ENCODE results near the gene KRTCAP2. TPM values are rescaled to one million over a fixed set of nuclear protein-coding genes. Genes with fewer than 3 reads are reported as not detected.
"Not testable (repeated sequence)": the region's sequence is repeated elsewhere in the genome, so short reads cannot be mapped to it uniquely, and the experiment has no call there.

Gene KRTCAP2
- total RNA-seq, 1 donor from 2014 or later = 170 TPM

GRCh38 chr1:155196893-155197638 is 24.0 kb upstream of the KRTCAP2 start:
- no peak for TF ChIP-seq CTCF (conservative IDR thresholded peaks at IDR 0.05; ENCODE audit: low read depth, low read length)
- no peak overlapping the region for H3K4me3 ChIP-seq (ENCODE audit: low read depth, low read length)
- no peak for DNase-seq (ENCODE audit: low read depth)

GRCh38 chr1:155196103-155196892 is 23.2 kb upstream of the KRTCAP2 start:
- H3K4me3 ChIP-seq (ENCODE audit: low read depth, low read length) = peak overlapping the region; percentile 67
- no peak for TF ChIP-seq CTCF (conservative IDR thresholded peaks at IDR 0.05; ENCODE audit: low read depth, low read length)
- DNase-seq (ENCODE audit: low read depth) = no peak

GRCh38 chr1:155195201-155196102 is 22.3 kb upstream of the KRTCAP2 start:
- H3K4me3 ChIP-seq (ENCODE audit: low read depth, low read length) = peak overlapping the region; percentile 67
- TF ChIP-seq CTCF (conservative IDR thresholded peaks at IDR 0.05; ENCODE audit: low read depth, low read length) = no peak
- DNase-seq (ENCODE audit: low read depth) = no peak

- H3K4me3 ChIP-seq (ENCODE audit: low read depth, low read length) = peak overlapping the region; percentile 67
- DNase-seq (ENCODE audit: low read depth) = not testable (repeated sequence)
Measured at GRCh38 chr1:155193991-155194240, 20.8 kb upstream of the KRTCAP2 start.

- peak overlapping the region; percentile 67 for H3K4me3 ChIP-seq (ENCODE audit: low read depth, low read length)
- DNase-seq (ENCODE audit: low read depth) = peak; percentile 62
- peak; percentile 97 for TF ChIP-seq CTCF (conservative IDR thresholded peaks at IDR 0.05; ENCODE audit: low read depth, low read length)
Measured at GRCh38 chr1:155193275-155193990, 20.3 kb upstream of the KRTCAP2 start.

GRCh38 chr1:155192346-155193274 is 19.5 kb upstream of the KRTCAP2 start:
- no peak for DNase-seq (ENCODE audit: low read depth)
- peak overlapping the region; percentile 67 for H3K4me3 ChIP-seq (ENCODE audit: low read depth, low read length)
- no peak for TF ChIP-seq CTCF (conservative IDR thresholded peaks at IDR 0.05; ENCODE audit: low read depth, low read length)
